ENCODE results near the gene BCAT1. TPM values are rescaled to one million over a fixed set of nuclear protein-coding genes. Genes with fewer than 3 reads are reported as not detected.

The BCAT1 gene
- total and polyA plus RNA-seq, 11 donors: 0.57 to 28.9 (median 3.5) TPM

- Histone ChIP-seq H3K9me3 (peaks cover 0 to 13% (median 0%) of the 10 kb centered on the region in 12 donors), H3K36me3 (no peaks in the 10 kb centered on the region), H3K4me1 (peaks cover 0 to 11% (median 0%) of the 10 kb centered on the region in 12 donors), H3K4me3 (no peak overlapping the region), H3K27me3 (no peaks in the 10 kb centered on the region), H3K27ac (no peak overlapping the region)
- no peak for ATAC-seq
- DNase-seq: no peak
- 76 to 86% (median 81%) methylated on average over 2 of the region's 2 CpGs for WGBS, 4 donors
- TF ChIP-seq, protein P1, sequence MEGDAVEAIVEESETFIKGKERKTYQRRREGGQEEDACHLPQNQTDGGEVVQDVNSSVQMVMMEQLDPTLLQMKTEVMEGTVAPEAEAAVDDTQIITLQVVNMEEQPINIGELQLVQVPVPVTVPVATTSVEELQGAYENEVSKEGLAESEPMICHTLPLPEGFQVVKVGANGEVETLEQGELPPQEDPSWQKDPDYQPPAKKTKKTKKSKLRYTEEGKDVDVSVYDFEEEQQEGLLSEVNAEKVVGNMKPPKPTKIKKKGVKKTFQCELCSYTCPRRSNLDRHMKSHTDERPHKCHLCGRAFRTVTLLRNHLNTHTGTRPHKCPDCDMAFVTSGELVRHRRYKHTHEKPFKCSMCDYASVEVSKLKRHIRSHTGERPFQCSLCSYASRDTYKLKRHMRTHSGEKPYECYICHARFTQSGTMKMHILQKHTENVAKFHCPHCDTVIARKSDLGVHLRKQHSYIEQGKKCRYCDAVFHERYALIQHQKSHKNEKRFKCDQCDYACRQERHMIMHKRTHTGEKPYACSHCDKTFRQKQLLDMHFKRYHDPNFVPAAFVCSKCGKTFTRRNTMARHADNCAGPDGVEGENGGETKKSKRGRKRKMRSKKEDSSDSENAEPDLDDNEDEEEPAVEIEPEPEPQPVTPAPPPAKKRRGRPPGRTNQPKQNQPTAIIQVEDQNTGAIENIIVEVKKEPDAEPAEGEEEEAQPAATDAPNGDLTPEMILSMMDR (IDR thresholded peaks at IDR 0.05): no peak
- no peak for TF ChIP-seq POLR2A (IDR thresholded peaks at IDR 0.05)
- intact Hi-C loops (cut with DNase I): no loop called here
These were observed 142.5 kb downstream of the BCAT1 start for GRCh38 chr12:24806386-24806785.

- H3K4me1 ChIP-seq: peaks cover 0 to 11% (median 0%) of the 10 kb centered on the region in 12 donors
- peaks cover 0 to 13% (median 0%) of the 10 kb centered on the region in 12 donors for H3K9me3 ChIP-seq
- H3K27ac ChIP-seq: no peak overlapping the region
- DNase-seq: no peak
- no peak for ATAC-seq
- intact Hi-C loops (cut with DNase I): no loop called here
- WGBS, 4 donors: 54 to 92% (median 71%) methylated on average over 5 of the region's 5 CpGs
- no peaks in the 10 kb centered on the region for H3K36me3 ChIP-seq
- no peak overlapping the region for H3K4me3 ChIP-seq
- H3K27me3 ChIP-seq: no peaks in the 10 kb centered on the region
- TF ChIP-seq, protein P1 (IDR thresholded peaks at IDR 0.05): no peak
- no peak for TF ChIP-seq POLR2A (IDR thresholded peaks at IDR 0.05)
These were observed 145.3 kb downstream of the BCAT1 start for GRCh38 chr12:24803430-24804245.

GRCh38 chr12:24798335-24798734 lies 150.6 kb downstream of the BCAT1 start:
- no peak overlapping the region for H3K27ac ChIP-seq
- no peaks in the 10 kb centered on the region for H3K27me3 ChIP-seq
- DNase-seq: no peak
- intact Hi-C loops (cut with DNase I): no loop called here
- H3K4me1 ChIP-seq: peaks cover 0 to 7% (median 0%) of the 10 kb centered on the region in 12 donors
- H3K9me3 ChIP-seq: peaks cover 0 to 8% (median 0%) of the 10 kb centered on the region in 12 donors
- no peak for TF ChIP-seq POLR2A (IDR thresholded peaks at IDR 0.05)
- TF ChIP-seq, protein P1 (IDR thresholded peaks at IDR 0.05): no peak
- H3K4me3 ChIP-seq: no peak overlapping the region
- no peaks in the 10 kb centered on the region for H3K36me3 ChIP-seq
- no peak for ATAC-seq

DNA sequence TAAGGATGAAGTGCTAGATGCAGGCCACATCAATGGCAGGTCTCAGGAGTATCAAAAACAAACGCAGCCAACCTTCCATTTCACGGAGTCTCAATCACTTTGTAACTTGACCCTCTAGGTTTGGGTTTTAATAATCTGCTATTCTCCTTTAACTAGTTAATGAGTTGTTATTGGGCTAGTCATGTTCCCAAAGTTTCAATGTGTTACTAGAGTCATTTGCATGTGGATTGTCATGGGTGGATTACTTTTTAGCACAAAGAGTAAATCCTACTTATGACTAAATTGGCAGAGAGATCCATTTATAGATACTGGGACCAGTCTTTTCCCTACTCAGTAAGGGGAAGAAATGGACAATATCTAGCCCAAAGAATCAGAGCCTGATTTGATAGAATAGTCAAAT lies 151.0 kb downstream of the BCAT1 start:
- intact Hi-C loops (cut with DNase I): no loop called here

More for the DNA sequence above, 151.0 kb downstream of the BCAT1 start:
- no peaks in the 10 kb centered on the region for H3K36me3 ChIP-seq
- H3K4me3 ChIP-seq: no peak overlapping the region
- no peak for DNase-seq
- WGBS, 4 donors: 73 to 83% (median 79%) methylated on average over 2 of the region's 2 CpGs
- no peaks in the 10 kb centered on the region for H3K27me3 ChIP-seq
- H3K4me1 ChIP-seq: peaks cover 0 to 3% (median 0%) of the 10 kb centered on the region in 12 donors
- ATAC-seq: no peak
- no peak overlapping the region for H3K27ac ChIP-seq
- no peak for TF ChIP-seq POLR2A (IDR thresholded peaks at IDR 0.05)
- TF ChIP-seq, protein P1 (IDR thresholded peaks at IDR 0.05): no peak
- peaks cover 0 to 4% (median 0%) of the 10 kb centered on the region in 12 donors for H3K9me3 ChIP-seq
